ENCODE measurements around the gene PCDHGA8.
"Not testable (repeated sequence)": the region's sequence is repeated elsewhere in the genome, so short reads cannot be mapped to it uniquely, and the experiment has no call there.

PCDHGA8 gene

GRCh38 chr5:141392429-141393198, at the start of gene PCDHGA8:
Gene PCDHGA8 (plus strand): TSS chr5:141392633. CDS start chr5:141392814, 181 bp downstream.
- DNase-seq: no peak

- DNase-seq: no peak
Measured at GRCh38 chr5:141342773-141343172, 49.7 kb upstream of the PCDHGA8 start.

- no peak for DNase-seq
Measured at GRCh38 chr5:141343242-141343952, 49.0 kb upstream of the PCDHGA8 start, which contains the start of gene PCDHGA3. Gene PCDHGA3 (plus strand): TSS chr5:141343829. CDS start chr5:141344034, 205 bp downstream.

GRCh38 chr5:141343953-141344463, 48.4 kb upstream of the PCDHGA8 start:
- DNase-seq: no peak

- no peak for DNase-seq
Measured at GRCh38 chr5:141345327-141345726, 47.1 kb upstream of the PCDHGA8 start.

- not testable (repeated sequence) for DNase-seq
Measured at GRCh38 chr5:141346017-141346416, 46.4 kb upstream of the PCDHGA8 start.

- DNase-seq: peak; percentile 1
Measured at GRCh38 chr5:141349917-141350619, 42.4 kb upstream of the PCDHGA8 start, which contains the start of gene PCDHGB1. Gene PCDHGB1 (plus strand): TSS chr5:141350099. CDS start chr5:141350261, 162 bp downstream.

GRCh38 chr5:141351591-141351990, 40.8 kb upstream of the PCDHGA8 start:
- no peak for DNase-seq

- DNase-seq: no peak
Measured at GRCh38 chr5:141354900-141355469, 37.4 kb upstream of the PCDHGA8 start, which contains the start of gene PCDHGA4. Gene PCDHGA4 (plus strand): TSS chr5:141355021. CDS start chr5:141355108, 87 bp downstream.

- DNase-seq: no peak
Measured at GRCh38 chr5:141355641-141356040, 36.8 kb upstream of the PCDHGA8 start.

- no peak for DNase-seq
Measured at GRCh38 chr5:141356133-141356532, 36.3 kb upstream of the PCDHGA8 start.

- DNase-seq: no peak
Measured at GRCh38 chr5:141356950-141357349, 35.5 kb upstream of the PCDHGA8 start.

- DNase-seq: peak; percentile 29
Measured at GRCh38 chr5:141359790-141360426, 32.5 kb upstream of the PCDHGA8 start, which contains the start of gene PCDHGB2. Gene PCDHGB2 (plus strand): TSS chr5:141359994. CDS start chr5:141360136, 142 bp downstream.

GRCh38 chr5:141360685-141361084, 31.7 kb upstream of the PCDHGA8 start:
- DNase-seq: no peak

GRCh38 chr5:141362719-141363118, 29.7 kb upstream of the PCDHGA8 start:
- DNase-seq: no peak

- no peak for DNase-seq
Measured at GRCh38 chr5:141363952-141364660, 28.3 kb upstream of the PCDHGA8 start, which contains the start of gene PCDHGA5. Gene PCDHGA5 (plus strand): TSS chr5:141364162. CDS start chr5:141364331, 169 bp downstream.

- DNase-seq: no peak
Measured at GRCh38 chr5:141366016-141366896, 26.2 kb upstream of the PCDHGA8 start.

GRCh38 chr5:141369994-141370848, 22.2 kb upstream of the PCDHGA8 start, which contains the start of gene PCDHGB3:
Gene PCDHGB3 (plus strand): TSS chr5:141370242. CDS start chr5:141370395, 153 bp downstream.
- no peak for DNase-seq

Data from GDM1 (cell line).